Measurements from ENCODE around the gene GNLY.

Gene GNLY

GRCh38 chr2:85675866-85676548, 18.2 kb upstream of the GNLY start:
- DNase-seq (ENCODE audit: low read depth): no peak
- H3K36me3 ChIP-seq (ENCODE audit: control insufficient read depth, insufficient read depth, low read length, severe bottlenecking): no peaks in the 10 kb centered on the region
- peaks cover 2% of the 10 kb centered on the region for H3K27me3 ChIP-seq (replicated peaks; ENCODE audit: control insufficient read depth, insufficient read depth, low read length)
- no peaks in the 10 kb centered on the region for H3K9me3 ChIP-seq (ENCODE audit: control insufficient read depth, low read length)
- H3K9ac ChIP-seq (ENCODE audit: low read length): no peak overlapping the region
- no peak overlapping the region for H3K4me3 ChIP-seq (ENCODE audit: low read length)
- peaks cover 39% of the 10 kb centered on the region for H3K4me1 ChIP-seq (ENCODE audit: control insufficient read depth, insufficient read depth, low read length)

- no peaks in the 10 kb centered on the region for H3K9me3 ChIP-seq (ENCODE audit: control insufficient read depth, low read length)
- no peak for DNase-seq (ENCODE audit: low read depth)
- no peaks in the 10 kb centered on the region for H3K36me3 ChIP-seq (ENCODE audit: control insufficient read depth, insufficient read depth, low read length, severe bottlenecking)
- H3K9ac ChIP-seq (ENCODE audit: low read length): no peak overlapping the region
- no peak overlapping the region for H3K4me3 ChIP-seq (ENCODE audit: low read length)
- H3K4me1 ChIP-seq (ENCODE audit: control insufficient read depth, insufficient read depth, low read length): peaks cover 52% of the 10 kb centered on the region
- no peaks in the 10 kb centered on the region for H3K27me3 ChIP-seq (replicated peaks; ENCODE audit: control insufficient read depth, insufficient read depth, low read length)
These were observed 15.8 kb upstream of the GNLY start for GRCh38 chr2:85678377-85678776.

GRCh38 chr2:85678794-85679672, 15.1 kb upstream of the GNLY start:
- peak; percentile 86 for DNase-seq (ENCODE audit: low read depth)
- no peak overlapping the region for H3K9ac ChIP-seq (ENCODE audit: low read length)
- H3K36me3 ChIP-seq (ENCODE audit: control insufficient read depth, insufficient read depth, low read length, severe bottlenecking): no peaks in the 10 kb centered on the region
- peaks cover 46% of the 10 kb centered on the region for H3K4me1 ChIP-seq (ENCODE audit: control insufficient read depth, insufficient read depth, low read length)
- no peaks in the 10 kb centered on the region for H3K27me3 ChIP-seq (replicated peaks; ENCODE audit: control insufficient read depth, insufficient read depth, low read length)
- no peaks in the 10 kb centered on the region for H3K9me3 ChIP-seq (ENCODE audit: control insufficient read depth, low read length)
- H3K4me3 ChIP-seq (ENCODE audit: low read length): no peak overlapping the region

GRCh38 chr2:85680707-85681371, 13.3 kb upstream of the GNLY start:
- H3K27me3 ChIP-seq (replicated peaks; ENCODE audit: control insufficient read depth, insufficient read depth, low read length): no peaks in the 10 kb centered on the region
- peaks cover 32% of the 10 kb centered on the region for H3K4me1 ChIP-seq (ENCODE audit: control insufficient read depth, insufficient read depth, low read length)
- H3K4me3 ChIP-seq (ENCODE audit: low read length): no peak overlapping the region
- no peaks in the 10 kb centered on the region for H3K36me3 ChIP-seq (ENCODE audit: control insufficient read depth, insufficient read depth, low read length, severe bottlenecking)
- DNase-seq (ENCODE audit: low read depth): no peak
- no peaks in the 10 kb centered on the region for H3K9me3 ChIP-seq (ENCODE audit: control insufficient read depth, low read length)
- no peak overlapping the region for H3K9ac ChIP-seq (ENCODE audit: low read length)

DNA sequence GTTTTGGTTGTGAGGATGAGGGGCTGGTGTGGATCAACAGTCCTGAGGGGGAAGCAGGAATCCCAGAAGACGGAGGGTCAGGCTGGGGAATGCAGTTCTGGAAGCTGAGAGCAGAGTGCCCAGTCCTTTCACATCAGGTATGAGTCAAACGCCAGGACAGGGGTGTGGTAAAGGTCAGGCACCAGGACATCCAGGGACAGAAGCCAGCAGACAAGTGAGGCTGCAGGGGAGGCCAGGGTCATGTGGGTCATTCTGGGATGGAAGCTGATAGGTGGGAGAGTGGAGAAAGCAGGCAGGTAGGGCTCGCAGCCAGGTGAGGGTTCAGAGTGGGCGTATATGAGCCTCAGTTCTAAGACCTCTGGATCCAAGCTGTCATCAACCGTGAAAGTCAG, 12.8 kb upstream of the GNLY start:
- DNase-seq (ENCODE audit: low read depth): no peak
- Histone ChIP-seq H3K4me1 (ENCODE audit: control insufficient read depth, insufficient read depth, low read length) (peaks cover 30% of the 10 kb centered on the region), H3K36me3 (ENCODE audit: control insufficient read depth, insufficient read depth, low read length, severe bottlenecking) (no peaks in the 10 kb centered on the region), H3K27me3 (replicated peaks; ENCODE audit: control insufficient read depth, insufficient read depth, low read length) (no peaks in the 10 kb centered on the region), H3K9ac (ENCODE audit: low read length) (no peak overlapping the region), H3K4me3 (ENCODE audit: low read length) (no peak overlapping the region), H3K9me3 (ENCODE audit: control insufficient read depth, low read length) (no peaks in the 10 kb centered on the region)

- no peaks in the 10 kb centered on the region for H3K9me3 ChIP-seq (ENCODE audit: control insufficient read depth, low read length)
- no peak for DNase-seq (ENCODE audit: low read depth)
These were observed 12.4 kb upstream of the GNLY start for GRCh38 chr2:85681776-85682175.

GRCh38 chr2:85682378-85682777, 11.8 kb upstream of the GNLY start:
- DNase-seq (ENCODE audit: low read depth): no peak
- H3K9me3 ChIP-seq (ENCODE audit: control insufficient read depth, low read length): no peaks in the 10 kb centered on the region
- no peaks in the 10 kb centered on the region for H3K27me3 ChIP-seq (replicated peaks; ENCODE audit: control insufficient read depth, insufficient read depth, low read length)
- H3K36me3 ChIP-seq (ENCODE audit: control insufficient read depth, insufficient read depth, low read length, severe bottlenecking): no peaks in the 10 kb centered on the region
- no peak overlapping the region for H3K9ac ChIP-seq (ENCODE audit: low read length)
- no peak overlapping the region for H3K4me3 ChIP-seq (ENCODE audit: low read length)
- peaks cover 30% of the 10 kb centered on the region for H3K4me1 ChIP-seq (ENCODE audit: control insufficient read depth, insufficient read depth, low read length)

More at GRCh38 chr2:85681776-85682175, 12.4 kb upstream of the GNLY start:
- Histone ChIP-seq H3K36me3 (ENCODE audit: control insufficient read depth, insufficient read depth, low read length, severe bottlenecking) (no peaks in the 10 kb centered on the region), H3K4me1 (ENCODE audit: control insufficient read depth, insufficient read depth, low read length) (peaks cover 26% of the 10 kb centered on the region), H3K4me3 (ENCODE audit: low read length) (no peak overlapping the region), H3K9ac (ENCODE audit: low read length) (no peak overlapping the region), H3K27me3 (replicated peaks; ENCODE audit: control insufficient read depth, insufficient read depth, low read length) (no peaks in the 10 kb centered on the region)

DNA sequence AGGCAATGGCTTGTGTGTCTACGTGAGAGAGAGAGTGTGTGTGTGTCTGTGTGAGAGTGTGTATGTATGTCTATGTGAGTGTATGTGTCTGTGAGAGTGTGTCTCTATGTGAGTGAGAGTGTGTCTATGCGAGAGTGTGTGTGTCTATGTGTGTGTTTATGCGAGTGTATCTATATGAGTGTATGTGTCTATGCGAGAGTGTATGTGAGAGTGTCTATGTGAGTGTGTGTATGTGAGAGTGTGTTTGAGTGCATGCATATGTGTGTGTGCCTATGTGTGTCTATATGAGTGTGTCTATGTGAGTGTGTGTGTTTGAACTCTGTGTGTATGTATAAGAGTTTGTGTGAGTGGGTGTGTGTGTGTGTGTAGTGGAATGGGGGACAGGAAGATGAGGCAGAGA, 9.8 kb upstream of the GNLY start:
- no peak for DNase-seq (ENCODE audit: low read depth)
- Histone ChIP-seq H3K36me3 (ENCODE audit: control insufficient read depth, insufficient read depth, low read length, severe bottlenecking) (no peaks in the 10 kb centered on the region), H3K4me3 (ENCODE audit: low read length) (no peak overlapping the region), H3K27me3 (replicated peaks; ENCODE audit: control insufficient read depth, insufficient read depth, low read length) (no peaks in the 10 kb centered on the region), H3K9ac (ENCODE audit: low read length) (no peak overlapping the region), H3K4me1 (ENCODE audit: control insufficient read depth, insufficient read depth, low read length) (peaks cover 22% of the 10 kb centered on the region), H3K9me3 (ENCODE audit: control insufficient read depth, low read length) (no peaks in the 10 kb centered on the region)

DNA sequence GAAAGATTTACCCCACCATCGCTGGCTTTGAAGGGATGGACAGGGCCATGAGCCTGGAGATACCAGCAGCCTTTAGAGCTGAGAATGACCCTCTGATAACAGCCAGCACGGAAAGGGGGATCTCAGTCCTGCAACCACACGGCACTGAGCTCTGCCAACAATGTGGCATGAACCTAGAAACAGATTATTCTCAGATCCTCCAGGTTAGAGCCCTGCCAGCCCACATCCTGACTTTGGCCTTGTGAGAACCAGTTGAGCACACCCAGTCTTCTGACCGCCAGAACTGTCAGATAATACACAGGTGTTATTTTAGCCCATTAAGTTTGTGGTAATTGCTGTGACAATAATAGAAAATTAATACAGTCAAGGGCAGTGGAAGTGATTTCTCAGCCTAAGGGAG, 9.4 kb upstream of the GNLY start:
- Histone ChIP-seq H3K9ac (ENCODE audit: low read length) (no peak overlapping the region), H3K4me3 (ENCODE audit: low read length) (no peak overlapping the region), H3K36me3 (ENCODE audit: control insufficient read depth, insufficient read depth, low read length, severe bottlenecking) (no peaks in the 10 kb centered on the region), H3K4me1 (ENCODE audit: control insufficient read depth, insufficient read depth, low read length) (peaks cover 22% of the 10 kb centered on the region), H3K27me3 (replicated peaks; ENCODE audit: control insufficient read depth, insufficient read depth, low read length) (no peaks in the 10 kb centered on the region), H3K9me3 (ENCODE audit: control insufficient read depth, low read length) (no peaks in the 10 kb centered on the region)
- DNase-seq (ENCODE audit: low read depth): no peak

DNA sequence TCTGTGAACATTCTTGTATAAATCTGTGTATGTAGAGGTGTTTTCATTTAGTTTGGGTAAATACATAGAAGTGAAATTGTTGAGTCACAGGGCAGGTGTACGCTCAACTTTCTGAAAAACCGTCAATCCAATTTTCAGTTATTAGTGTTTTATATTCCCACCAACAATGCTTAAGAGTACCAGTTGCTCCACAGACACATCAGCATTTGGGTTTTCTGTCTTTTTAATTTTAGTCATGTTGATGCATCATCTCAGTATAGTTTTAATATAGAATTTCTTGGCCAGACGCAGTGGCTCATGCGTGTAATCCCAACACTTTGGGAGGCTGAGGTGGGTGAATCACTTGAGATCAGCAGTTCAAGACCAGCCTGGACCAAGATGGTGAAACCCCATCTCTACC, 3.2 kb upstream of the GNLY start:
- Histone ChIP-seq H3K36me3 (ENCODE audit: control insufficient read depth, insufficient read depth, low read length, severe bottlenecking) (no peaks in the 10 kb centered on the region), H3K9me3 (ENCODE audit: control insufficient read depth, low read length) (no peaks in the 10 kb centered on the region), H3K9ac (ENCODE audit: low read length) (no peak overlapping the region), H3K4me3 (ENCODE audit: low read length) (no peak overlapping the region), H3K4me1 (ENCODE audit: control insufficient read depth, insufficient read depth, low read length) (peaks cover 4% of the 10 kb centered on the region), H3K27me3 (replicated peaks; ENCODE audit: control insufficient read depth, insufficient read depth, low read length) (peaks cover 9% of the 10 kb centered on the region)
- no peak for DNase-seq (ENCODE audit: low read depth)

- Histone ChIP-seq H3K36me3 (ENCODE audit: control insufficient read depth, insufficient read depth, low read length, severe bottlenecking) (no peaks in the 10 kb centered on the region), H3K27me3 (replicated peaks; ENCODE audit: control insufficient read depth, insufficient read depth, low read length) (peaks cover 9% of the 10 kb centered on the region), H3K9ac (ENCODE audit: low read length) (no peak overlapping the region), H3K4me3 (ENCODE audit: low read length) (no peak overlapping the region), H3K9me3 (ENCODE audit: control insufficient read depth, low read length) (no peaks in the 10 kb centered on the region), H3K4me1 (ENCODE audit: control insufficient read depth, insufficient read depth, low read length) (peaks cover under 1% of the 10 kb centered on the region)
- no peak for DNase-seq (ENCODE audit: low read depth)
These were observed 2.0 kb upstream of the GNLY start for GRCh38 chr2:85692039-85692645.
